ENCODE results near the gene TLCD4. TPM values are rescaled to one million over a fixed set of nuclear protein-coding genes. Genes with fewer than 3 reads are reported as not detected.

The TLCD4 gene
- total RNA-seq, 6 experiments from 2014 or later = 0.17 to 0.37 (median 0.26) TPM

- H3K27me3 Mint-ChIP-seq (ENCODE audit: insufficient read depth) = no peaks in the 10 kb centered on the region; the same call in 1 of the 2 replicates
- no peaks in the 10 kb centered on the region for H3K9me3 Mint-ChIP-seq
- no peak for DNase-seq
- H3K4me1 Mint-ChIP-seq (ENCODE audit: low read depth) = no peaks in the 10 kb centered on the region
- H3K4me3 Mint-ChIP-seq = no peak overlapping the region
- H3K36me3 Mint-ChIP-seq (ENCODE audit: low read depth) = no peaks in the 10 kb centered on the region
- no peak overlapping the region for H3K27ac Mint-ChIP-seq
- TF ChIP-seq CTCF (IDR thresholded peaks at IDR 0.05) = no peak
These were observed 20.8 kb upstream of the TLCD4 start for GRCh38 chr1:95096218-95096841.

- no peak for TF ChIP-seq CTCF (IDR thresholded peaks at IDR 0.05)
- no peaks in the 10 kb centered on the region for H3K36me3 Mint-ChIP-seq (ENCODE audit: low read depth)
- no peaks in the 10 kb centered on the region; the same call in 1 of the 2 replicates for H3K27me3 Mint-ChIP-seq (ENCODE audit: insufficient read depth)
These were observed 19.7 kb upstream of the TLCD4 start for GRCh38 chr1:95097426-95097825.

GRCh38 chr1:95098196-95098595 lies 19.0 kb upstream of the TLCD4 start:
- Mint-ChIP-seq H3K27me3 (ENCODE audit: insufficient read depth) (no peaks in the 10 kb centered on the region; the same call in 1 of the 2 replicates), H3K36me3 (ENCODE audit: low read depth) (no peaks in the 10 kb centered on the region), H3K9me3 (no peaks in the 10 kb centered on the region), H3K4me3 (no peak overlapping the region), H3K4me1 (ENCODE audit: low read depth) (no peaks in the 10 kb centered on the region), H3K27ac (no peak overlapping the region)
- DNase-seq = no peak
- no peak for TF ChIP-seq CTCF (IDR thresholded peaks at IDR 0.05)

More at GRCh38 chr1:95097426-95097825, 19.7 kb upstream of the TLCD4 start:
- Mint-ChIP-seq H3K4me1 (ENCODE audit: low read depth) (no peaks in the 10 kb centered on the region), H3K27ac (no peak overlapping the region), H3K9me3 (no peaks in the 10 kb centered on the region), H3K4me3 (no peak overlapping the region)
- DNase-seq = no peak

- TF ChIP-seq CTCF (IDR thresholded peaks at IDR 0.05) = no peak
- Mint-ChIP-seq H3K36me3 (ENCODE audit: low read depth) (no peaks in the 10 kb centered on the region), H3K9me3 (no peaks in the 10 kb centered on the region), H3K4me3 (no peak overlapping the region), H3K4me1 (ENCODE audit: low read depth) (peaks cover 9% of the 10 kb centered on the region), H3K27me3 (ENCODE audit: insufficient read depth) (peaks cover 4% of the 10 kb centered on the region), H3K27ac (no peak overlapping the region)
- DNase-seq = no peak
These were observed 8.4 kb upstream of the TLCD4 start for GRCh38 chr1:95108792-95109191.

GRCh38 chr1:95111014-95111413 lies 6.1 kb upstream of the TLCD4 start:
- Mint-ChIP-seq H3K27me3 (ENCODE audit: insufficient read depth) (no peaks in the 10 kb centered on the region; the same call in none of the 2 replicates), H3K27ac (no peak overlapping the region), H3K4me1 (ENCODE audit: low read depth) (peaks cover 9% of the 10 kb centered on the region), H3K9me3 (no peaks in the 10 kb centered on the region), H3K36me3 (ENCODE audit: low read depth) (no peaks in the 10 kb centered on the region), H3K4me3 (no peak overlapping the region)
- no peak for DNase-seq
- no peak for TF ChIP-seq CTCF (IDR thresholded peaks at IDR 0.05)
